GM18867 (cell line): Measurements from ENCODE around the gene UQCR11.
"Not testable (repeated sequence)": the region's sequence is repeated elsewhere in the genome, so short reads cannot be mapped to it uniquely, and the experiment has no call there.

ENCODE experiments used
- ATAC-seq: cut with Tn5 transposase; IDR thresholded peaks from one replicate; pipeline ENCODE4 v1.9.1; 2021; ENCODE audit warnings: mild to moderate bottlenecking, moderate library complexity; ENCODE audit not compliant: unreplicated experiment

The UQCR11 gene

GRCh38 chr19:1605236-1606137, at the start of gene UQCR11:
TSS of gene UQCR11 (minus strand) at chr19:1605462. CDS start at chr19:1605409, 53 bp downstream.
- peak; percentile 86 for ATAC-seq

DNA sequence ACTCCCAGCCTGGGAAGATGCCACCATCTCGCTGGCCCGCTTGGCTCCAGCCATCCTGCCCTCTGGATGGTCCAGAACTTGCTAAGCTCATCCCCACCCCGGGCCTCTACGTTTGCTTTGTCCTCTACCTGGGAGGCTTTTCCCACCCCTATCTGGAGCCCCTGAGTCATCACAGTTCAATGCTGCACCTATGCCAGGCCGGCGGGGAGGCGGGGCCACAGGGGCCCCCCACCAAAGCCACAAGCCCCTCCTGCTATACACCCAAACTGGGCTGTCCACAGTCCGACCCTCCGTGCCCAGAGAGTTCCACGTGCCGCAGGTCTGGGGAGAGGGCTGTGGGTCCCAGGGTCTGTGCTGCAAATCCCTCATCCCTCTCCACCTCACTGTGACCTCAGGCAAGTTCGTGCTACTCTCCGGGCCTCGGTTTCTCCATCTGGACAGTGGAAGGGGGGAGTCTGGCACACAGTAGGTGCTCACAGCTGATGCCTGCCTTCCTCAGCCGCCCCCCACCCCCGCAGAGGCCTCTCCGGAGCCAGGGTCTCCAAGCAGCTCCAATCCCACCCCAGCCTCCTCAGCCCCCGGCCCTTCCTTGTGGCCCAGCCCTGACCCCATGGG, 49.0 kb upstream of the UQCR11 start:
- no peak for ATAC-seq

- peak; percentile 3 for ATAC-seq
These were observed 48.0 kb upstream of the UQCR11 start for GRCh38 chr19:1653300-1653628.

DNA sequence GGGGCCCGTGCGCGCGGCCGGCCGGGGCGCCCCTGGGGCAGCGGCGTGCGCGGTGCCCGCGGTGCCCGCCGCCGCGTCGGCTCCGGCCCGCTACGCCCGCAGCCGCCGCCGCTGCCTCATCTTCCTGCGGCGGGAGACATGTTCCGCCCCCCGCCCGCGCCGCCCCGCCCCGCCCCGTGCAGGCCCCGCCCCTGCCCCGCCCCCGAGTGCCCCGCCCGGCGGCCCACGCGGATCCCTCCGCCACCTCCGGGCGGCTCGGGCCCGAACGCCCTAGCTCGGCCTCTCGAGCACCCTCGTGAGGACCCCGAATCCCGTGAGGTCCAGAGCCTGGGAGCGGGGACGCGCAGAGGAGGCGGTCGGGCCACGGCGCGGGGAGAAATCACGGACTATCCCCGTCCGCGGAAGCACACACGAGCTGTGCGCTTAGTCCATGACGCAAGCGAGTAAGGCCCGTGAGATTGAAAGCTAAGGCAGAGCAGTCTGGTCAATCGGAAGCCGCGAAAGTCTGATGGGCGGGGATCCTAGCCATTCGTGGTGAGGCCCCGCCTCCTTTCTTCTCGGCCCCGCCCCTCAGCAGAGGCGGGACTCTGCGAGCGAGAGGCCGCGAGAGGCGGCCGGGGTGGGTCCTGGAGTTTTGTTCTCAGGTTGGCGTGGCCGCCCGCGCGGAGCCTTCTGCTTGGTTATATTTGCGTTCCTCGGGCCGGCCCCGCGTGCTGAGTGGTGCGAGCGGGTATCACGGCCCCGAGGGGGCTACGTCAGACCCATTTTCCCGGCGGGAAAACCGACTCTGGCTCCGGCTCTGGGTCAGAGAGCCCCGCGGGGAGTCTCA, 47.4 kb upstream of the UQCR11 start, which contains the start of gene TCF3:
Gene TCF3 (minus strand): TSS at position 145 of the 829 bp plus-strand sequence. CDS start 2,367 bp downstream, outside the sequence.
- ATAC-seq: peak; percentile 66

GRCh38 chr19:1651568-1652291, 46.5 kb upstream of the UQCR11 start:
- ATAC-seq: peak; percentile 1

- ATAC-seq: no peak
These were observed 45.6 kb upstream of the UQCR11 start for GRCh38 chr19:1650650-1651567.

- no peak for ATAC-seq
These were observed 44.7 kb upstream of the UQCR11 start for GRCh38 chr19:1649706-1650649.

DNA sequence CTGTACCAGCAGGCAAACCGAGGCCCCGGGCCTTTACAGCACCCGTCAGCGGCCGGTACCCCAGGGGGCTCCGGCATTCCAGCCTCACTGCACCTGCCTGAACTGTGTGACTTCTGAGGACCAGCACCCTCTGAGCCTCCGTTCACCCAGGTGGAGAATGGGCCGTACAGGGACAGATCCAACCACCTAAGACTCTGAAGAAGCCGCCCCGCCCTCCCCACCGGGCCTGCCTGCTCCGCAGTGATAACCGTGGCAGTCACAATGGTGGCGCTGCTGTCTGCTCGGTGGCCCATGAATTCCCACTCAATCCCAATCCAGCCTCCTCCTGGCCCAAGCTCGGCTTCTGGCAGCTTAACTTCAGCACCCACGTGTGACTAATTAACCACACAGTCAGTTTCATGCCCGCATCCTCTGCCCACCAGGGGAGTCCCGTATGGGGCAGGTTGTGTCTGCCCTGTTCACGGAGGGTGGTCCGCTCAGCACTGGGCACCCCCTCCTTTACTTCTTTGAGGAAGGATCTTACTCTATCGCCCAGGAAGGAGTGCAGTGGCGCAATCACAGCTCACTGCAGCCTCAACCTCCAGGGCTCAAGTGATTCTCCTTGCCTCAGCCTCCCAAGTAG, 43.8 kb upstream of the UQCR11 start:
- ATAC-seq: peak; percentile 1

- ATAC-seq: peak; percentile 21
These were observed 43.2 kb upstream of the UQCR11 start for GRCh38 chr19:1648459-1648849.

DNA sequence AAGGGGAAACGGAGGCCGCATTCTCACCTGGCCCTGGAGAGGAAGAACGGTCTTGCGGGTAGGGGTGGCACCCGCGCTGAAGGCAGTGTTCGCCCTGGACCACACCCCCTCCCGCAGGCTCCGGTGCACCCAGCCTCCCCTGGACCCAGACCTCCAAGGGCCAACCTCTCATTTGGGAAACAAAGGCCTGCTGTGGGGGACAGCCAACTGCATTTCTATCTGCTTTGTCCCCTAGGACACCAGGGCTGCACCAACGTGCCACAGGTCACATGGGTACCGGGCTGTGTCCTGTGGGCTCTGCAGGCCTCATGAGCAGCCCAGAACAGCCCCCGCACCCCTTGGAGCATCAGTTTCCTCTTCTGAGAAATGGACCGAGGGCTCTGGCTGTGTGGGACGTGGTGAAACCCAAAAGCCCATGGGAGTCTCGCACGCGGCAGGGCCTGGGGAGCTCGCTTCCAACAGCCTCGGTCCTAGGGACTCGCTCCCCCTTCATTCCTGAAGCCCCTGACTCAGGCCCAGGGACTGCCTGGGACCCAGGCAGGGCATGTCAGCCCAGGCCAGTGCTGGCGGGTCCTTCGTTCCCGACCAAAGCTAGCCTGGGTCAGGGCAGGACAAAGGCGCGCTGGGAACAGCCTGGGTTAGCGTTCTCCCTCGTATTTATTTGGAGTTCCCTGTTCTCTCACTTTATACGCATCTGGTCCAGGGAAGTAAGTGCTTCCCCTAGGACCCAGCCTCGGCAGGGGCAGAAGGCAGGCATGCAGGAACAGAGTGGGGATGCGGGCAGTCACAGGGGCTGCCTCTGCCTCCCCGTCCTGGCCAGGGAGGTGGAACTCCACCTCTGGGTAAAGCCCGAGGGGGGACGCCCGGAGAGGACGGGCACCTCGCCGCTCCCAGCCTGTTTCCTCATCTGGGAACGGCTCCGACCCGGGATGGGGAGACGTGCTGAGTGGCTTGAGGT, 42.5 kb upstream of the UQCR11 start:
- no peak for ATAC-seq

GRCh38 chr19:1646659-1647453, 41.6 kb upstream of the UQCR11 start:
- no peak for ATAC-seq

GRCh38 chr19:1646149-1646548, 40.9 kb upstream of the UQCR11 start:
- no peak for ATAC-seq

- ATAC-seq: no peak
These were observed 40.0 kb upstream of the UQCR11 start for GRCh38 chr19:1645299-1645698.

DNA sequence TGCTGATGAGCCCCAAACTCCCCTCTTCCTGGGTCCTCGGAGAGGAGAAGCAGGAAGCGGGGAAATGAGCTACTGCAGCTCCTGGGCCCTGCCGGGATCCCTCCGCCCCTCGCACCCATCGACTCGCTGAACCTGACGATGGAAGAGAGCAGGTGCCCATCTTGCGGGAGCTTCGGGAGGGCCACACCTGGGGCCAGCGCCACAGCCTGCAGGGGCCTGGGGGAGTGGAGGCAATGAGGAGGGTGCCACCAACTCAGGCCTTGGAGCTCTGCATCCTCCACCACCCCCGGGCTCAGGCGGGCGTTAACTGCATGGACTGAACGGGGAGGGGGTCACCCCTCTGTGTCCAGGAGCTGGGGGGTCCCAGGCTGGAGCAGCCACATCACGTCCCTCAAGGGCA, 38.8 kb upstream of the UQCR11 start:
- ATAC-seq: no peak

- not testable (repeated sequence) for ATAC-seq
These were observed 35.7 kb upstream of the UQCR11 start for GRCh38 chr19:1640893-1641448.
